ENCODE data around the gene UNC13B. TPM values are rescaled to one million over a fixed set of nuclear protein-coding genes. Genes with fewer than 3 reads are reported as not detected.

The UNC13B gene
- total RNA-seq, 1 donor from 2014 or later = 30.5 TPM

GRCh38 chr9:35286381-35286780 lies 124.6 kb downstream of the UNC13B start:
- DNase-seq (ENCODE audit: low read depth) = no peak
- Mint-ChIP-seq H3K36me3 (ENCODE audit: low read depth, unreplicated experiment) (no peaks in the 10 kb centered on the region), H3K4me3 (ENCODE audit: unreplicated experiment) (no peak overlapping the region), H3K27ac (ENCODE audit: unreplicated experiment) (no peak overlapping the region), H3K4me1 (ENCODE audit: low read depth, unreplicated experiment) (peaks cover 17% of the 10 kb centered on the region), H3K9me3 (ENCODE audit: unreplicated experiment) (peaks cover 2% of the 10 kb centered on the region), H3K27me3 (ENCODE audit: low read depth, unreplicated experiment) (no peaks in the 10 kb centered on the region)
- H2AFZ ChIP-seq (ENCODE audit: low read depth, low read length) = no peak overlapping the region
- no peaks in the 10 kb centered on the region for H3K79me2 ChIP-seq (ENCODE audit: insufficient read depth, low read length)
- H3K4me1 ChIP-seq (ENCODE audit: insufficient read depth, low read length) = no peaks in the 10 kb centered on the region
- FAIRE-seq = no peak
- no peaks in the 10 kb centered on the region for H4K20me1 ChIP-seq (ENCODE audit: insufficient read depth, low read length)
- no peak overlapping the region for H3K27ac ChIP-seq (ENCODE audit: low read depth, low read length)
- H3K27me3 ChIP-seq (ENCODE audit: insufficient read depth, low read length) = no peaks in the 10 kb centered on the region
- no peaks in the 10 kb centered on the region for H3K36me3 ChIP-seq (ENCODE audit: insufficient read depth, low read length)
- TF ChIP-seq CTCF (IDR thresholded peaks at IDR 0.05; ENCODE audit: insufficient read depth, low read depth, low read length) = no peak
- no peak for TF ChIP-seq EZH2 (IDR thresholded peaks at IDR 0.05; ENCODE audit: insufficient read depth, low read length)
- no peak overlapping the region for H3K4me2 ChIP-seq (ENCODE audit: low read length)
- H3K9me3 ChIP-seq (ENCODE audit: insufficient read depth, low read depth, low read length) = no peaks in the 10 kb centered on the region
- H3K9ac ChIP-seq (ENCODE audit: low read length) = no peak overlapping the region
- H3K4me3 ChIP-seq (ENCODE audit: insufficient read depth, low read depth, low read length) = no peak overlapping the region

GRCh38 chr9:35287987-35288632 lies 126.3 kb downstream of the UNC13B start:
- Histone ChIP-seq H3K36me3 (ENCODE audit: insufficient read depth, low read length) (no peaks in the 10 kb centered on the region), H3K9me3 (ENCODE audit: insufficient read depth, low read depth, low read length) (no peaks in the 10 kb centered on the region), H3K4me2 (ENCODE audit: low read length) (no peak overlapping the region), H4K20me1 (ENCODE audit: insufficient read depth, low read length) (no peaks in the 10 kb centered on the region), H3K27ac (ENCODE audit: low read depth, low read length) (no peak overlapping the region), H2AFZ (ENCODE audit: low read depth, low read length) (no peak overlapping the region), H3K79me2 (ENCODE audit: insufficient read depth, low read length) (no peaks in the 10 kb centered on the region), H3K4me1 (ENCODE audit: insufficient read depth, low read length) (no peaks in the 10 kb centered on the region), H3K4me3 (ENCODE audit: insufficient read depth, low read depth, low read length) (no peak overlapping the region), H3K9ac (ENCODE audit: low read length) (no peak overlapping the region), H3K27me3 (ENCODE audit: insufficient read depth, low read length) (no peaks in the 10 kb centered on the region)
- Mint-ChIP-seq H3K4me3 (ENCODE audit: unreplicated experiment) (no peak overlapping the region), H3K36me3 (ENCODE audit: low read depth, unreplicated experiment) (no peaks in the 10 kb centered on the region), H3K27me3 (ENCODE audit: low read depth, unreplicated experiment) (no peaks in the 10 kb centered on the region), H3K27ac (ENCODE audit: unreplicated experiment) (no peak overlapping the region), H3K9me3 (ENCODE audit: unreplicated experiment) (peaks cover 2% of the 10 kb centered on the region), H3K4me1 (ENCODE audit: low read depth, unreplicated experiment) (peaks cover 17% of the 10 kb centered on the region)
- FAIRE-seq = no peak
- DNase-seq (ENCODE audit: low read depth) = no peak
- no peak for TF ChIP-seq EZH2 (IDR thresholded peaks at IDR 0.05; ENCODE audit: insufficient read depth, low read length)
- TF ChIP-seq CTCF (IDR thresholded peaks at IDR 0.05; ENCODE audit: insufficient read depth, low read depth, low read length) = no peak

GRCh38 chr9:35288778-35289177 lies 127.0 kb downstream of the UNC13B start:
- Histone ChIP-seq H3K4me2 (ENCODE audit: low read length) (no peak overlapping the region), H3K4me1 (ENCODE audit: insufficient read depth, low read length) (no peaks in the 10 kb centered on the region), H2AFZ (ENCODE audit: low read depth, low read length) (no peak overlapping the region), H3K4me3 (ENCODE audit: insufficient read depth, low read depth, low read length) (no peak overlapping the region), H3K9me3 (ENCODE audit: insufficient read depth, low read depth, low read length) (no peaks in the 10 kb centered on the region), H3K27me3 (ENCODE audit: insufficient read depth, low read length) (no peaks in the 10 kb centered on the region), H3K27ac (ENCODE audit: low read depth, low read length) (no peak overlapping the region), H3K36me3 (ENCODE audit: insufficient read depth, low read length) (no peaks in the 10 kb centered on the region), H3K79me2 (ENCODE audit: insufficient read depth, low read length) (no peaks in the 10 kb centered on the region), H3K9ac (ENCODE audit: low read length) (no peak overlapping the region), H4K20me1 (ENCODE audit: insufficient read depth, low read length) (no peaks in the 10 kb centered on the region)
- DNase-seq (ENCODE audit: low read depth) (no peak), FAIRE-seq (no peak)
- no peaks in the 10 kb centered on the region for H3K27me3 Mint-ChIP-seq (ENCODE audit: low read depth, unreplicated experiment)
- no peak for TF ChIP-seq EZH2 (IDR thresholded peaks at IDR 0.05; ENCODE audit: insufficient read depth, low read length)
- TF ChIP-seq CTCF (IDR thresholded peaks at IDR 0.05; ENCODE audit: insufficient read depth, low read depth, low read length) = no peak
- no peak overlapping the region for H3K27ac Mint-ChIP-seq (ENCODE audit: unreplicated experiment)
- peaks cover 22% of the 10 kb centered on the region for H3K4me1 Mint-ChIP-seq (ENCODE audit: low read depth, unreplicated experiment)
- no peaks in the 10 kb centered on the region for H3K36me3 Mint-ChIP-seq (ENCODE audit: low read depth, unreplicated experiment)
- peaks cover 2% of the 10 kb centered on the region for H3K9me3 Mint-ChIP-seq (ENCODE audit: unreplicated experiment)
- no peak overlapping the region for H3K4me3 Mint-ChIP-seq (ENCODE audit: unreplicated experiment)

Data from astrocyte (in vitro differentiated cells and primary cell).